Transverse colon (tissue), 4 donors: ENCODE measurements around the gene LCA5L. TPM values are rescaled to one million over a fixed set of nuclear protein-coding genes. Genes with fewer than 3 reads are reported as not detected.

Experiments
- DNase-seq: peaks from one replicate; pipeline ENCODE4 v3.0.0-alpha.2; 2019
- H3K27ac ChIP-seq, 4 donors: fragments of 200-600 bp; sonication (generic); 2 replicates each; pipeline ENCODE4 v1.5.1; 2016 to 2018; ENCODE audit warnings: inconsistent platforms in 4 of 4
- H3K27me3 ChIP-seq: fragments of 200-600 bp; sonication (generic); 2 replicates; pipeline ENCODE4 v1.5.1; 2017; ENCODE audit warnings: inconsistent platforms
- H3K36me3 ChIP-seq, 4 donors: fragments of 200-600 bp; sonication (generic); 2 replicates each; pipeline ENCODE4 v1.5.1; 2017 to 2019; ENCODE audit warnings: inconsistent platforms in 4 of 4
- H3K4me1 ChIP-seq, 4 donors: fragments of 200-600 bp; sonication (generic); 2 replicates each; pipeline ENCODE4 v1.5.1; 2017 to 2020; ENCODE audit warnings: inconsistent platforms in 4 of 4
- H3K4me3 ChIP-seq, 4 donors: fragments of 200-600 bp; sonication (generic); 1 replicate in 1 of 4; 2 replicates in 3 of 4; pipeline versions ENCODE4 v1.5.1 to v1.6.1; 2017 to 2019; ENCODE audit warnings: inconsistent platforms in 4 of 4
- H3K9me3 ChIP-seq, 2 donors: fragments of 200-600 bp; sonication (generic); 2 replicates each; pipeline ENCODE4 v1.5.1; 2017 to 2019; ENCODE audit warnings: inconsistent platforms in 2 of 2
- CTCF ChIP-seq, 5 experiments: fragments of 200-600 bp in 3 of 5; fragments of 450-650 bp in 2 of 5; sonication (generic) in 3 of 5; IDR thresholded peaks; 1 replicate in 2 of 5; 2 replicates in 3 of 5; pipeline ENCODE4 v1.5.1; 2016 to 2017; ENCODE audit warnings: antibody characterized with exemption in 5 of 5, inconsistent platforms in 3 of 5, mild to moderate bottlenecking in 2 of 5, moderate library complexity in 1 of 5
- EP300 ChIP-seq: sonication (generic); formaldehyde crosslinking; IDR thresholded peaks from one replicate; pipeline ENCODE4 v1.6.1; 2017; ENCODE audit warnings: antibody characterized with exemption, low read depth
- POLR2A ChIP-seq: fragments of 450-650 bp; IDR thresholded peaks from one replicate; pipeline ENCODE4 v1.6.1; 2016; ENCODE audit warnings: antibody characterized with exemption, mild to moderate bottlenecking, moderate library complexity
- POLR2AphosphoS5 ChIP-seq, 3 donors: sonication (generic); formaldehyde crosslinking; IDR thresholded peaks; one replicate each; pipeline ENCODE4 v1.6.1; 2016; ENCODE audit warnings: antibody characterized with exemption in 3 of 3
- whole genome bisulfite sequencing, 2 donors: methylation state at CpG; one replicate each; pipeline ENCODE4 v1.1.5; 2018; ENCODE audit warnings: low coverage in 1 of 2; 5-methylcytosine and 5-hydroxymethylcytosine counted together
- in situ Hi-C, 4 donors: fragments of 200-750 bp; cut with MboI; loops; one replicate each; pipeline versions ENCODE4 v1.15.0 to v1.15.1; 2017; ENCODE audit warnings: low sequenced_read_pairs in 3 of 4, low pct_ligation_motif_present in 1 of 4, low pct_unique_long_range_greater_than_20kb in 1 of 4
- intact Hi-C: fragments of 100-400 bp; cut with DNase I; formaldehyde crosslinking; loops from one replicate; pipeline ENCODE4 v1.15.1; 2023; ENCODE audit warnings: low total_unique reads
- total RNA-seq, 4 donors: library from RNA; depleted of rRNA; stranded (reverse); fragments of >200 nt; gene quantifications; one replicate each; pipeline ENCODE4 v1.1.0, GENCODE V29; 2016

Gene LCA5L
- total RNA-seq, 4 donors from 2014 or later = 0.55 to 0.79 TPM; not detected in 2

- Histone ChIP-seq H3K4me1 (peaks cover 0 to 27% (median 21%) of the 10 kb centered on the region in 4 donors), H3K9me3 (no peaks in the 10 kb centered on the region), H3K27me3 (no peaks in the 10 kb centered on the region), H3K4me3 (peak overlapping the region; percentile 3 to 48 (median 35)), H3K27ac (peak overlapping the region; percentile 77 to 84 (median 81)), H3K36me3 (peaks cover 0 to 17% (median 8%) of the 10 kb centered on the region in 4 donors)
- intact Hi-C loops = loop anchor here (1.0 to 5.0 kb wide), 2 partner anchors 41 to 74 kb away; partner anchors contain the start of gene HMGN1
- in situ Hi-C loops = loop anchor here in 2 of 4 donors (10.0 to 25.0 kb wide), 2 partner anchors 73 to 201 kb away; partner anchors contain the start of genes BRWD1 (in 1 of the 2) and PSMG1 (in 1 of the 2)
- WGBS, 2 donors = 18 to 27% methylated on average over 3 to 35 of the region's 35 CpGs
- DNase-seq = peak; percentile 94
- no peak for TF ChIP-seq POLR2A
- TF ChIP-seq EP300 = no peak
- TF ChIP-seq CTCF (IDR thresholded peaks at IDR 0.05) = peak; percentile 88 to 96 (median 92)
- peak in 2 of 3 donors; percentile 23 to 30 for TF ChIP-seq POLR2AphosphoS5 (IDR thresholded peaks at IDR 0.05)
These were observed 57.4 kb downstream of the LCA5L start for GRCh38 chr21:39388038-39388810.

GRCh38 chr21:39387461-39388037 lies 58.0 kb downstream of the LCA5L start:
- peaks cover 0 to 27% (median 21%) of the 10 kb centered on the region in 4 donors for H3K4me1 ChIP-seq
- peaks cover 0 to 13% (median 5%) of the 10 kb centered on the region in 4 donors for H3K36me3 ChIP-seq
- peak in 1 of 3 donors; percentile 49 for TF ChIP-seq POLR2AphosphoS5 (IDR thresholded peaks at IDR 0.05)
- TF ChIP-seq EP300 = no peak
- peak; percentile 15 for TF ChIP-seq POLR2A
- DNase-seq = peak; percentile 92
- no peaks in the 10 kb centered on the region for H3K27me3 ChIP-seq
- intact Hi-C loops = loop anchor here (1.0 to 5.0 kb wide), 2 partner anchors 40 to 73 kb away; partner anchors contain the start of gene HMGN1
- WGBS, 2 donors = 0 to 37% methylated on average over 5 to 21 of the region's 21 CpGs
- no peaks in the 10 kb centered on the region for H3K9me3 ChIP-seq
- peak overlapping the region; percentile 77 to 84 (median 81) for H3K27ac ChIP-seq
- in situ Hi-C loops = loop anchor here in 2 of 4 donors (10.0 to 25.0 kb wide), 2 partner anchors 73 to 200 kb away; partner anchors contain the start of genes BRWD1 (in 1 of the 2) and PSMG1 (in 1 of the 2)
- H3K4me3 ChIP-seq = peak overlapping the region; percentile 3 to 48 (median 35)

GRCh38 chr21:39386899-39387298 lies 58.7 kb downstream of the LCA5L start:
- peak overlapping the region in 1 of 4 donors; percentile 48 for H3K4me3 ChIP-seq
- no peaks in the 10 kb centered on the region for H3K9me3 ChIP-seq
- H3K36me3 ChIP-seq = peaks cover 0 to 7% (median 2%) of the 10 kb centered on the region in 4 donors
- no peak for DNase-seq
- TF ChIP-seq EP300 = no peak
- TF ChIP-seq POLR2AphosphoS5 (IDR thresholded peaks at IDR 0.05) = no peak
- TF ChIP-seq POLR2A = no peak
- TF ChIP-seq CTCF (IDR thresholded peaks at IDR 0.05) = no peak
- H3K4me1 ChIP-seq = peaks cover 0 to 27% (median 21%) of the 10 kb centered on the region in 4 donors
- no peaks in the 10 kb centered on the region for H3K27me3 ChIP-seq
- in situ Hi-C loops (loop anchor here in 2 of 4 donors (10.0 to 25.0 kb wide), 2 partner anchors 72 to 200 kb away; partner anchors contain the start of genes BRWD1 (in 1 of the 2) and PSMG1 (in 1 of the 2)), intact Hi-C loops (loop anchor here (5.0 kb wide), 1 partner anchor 40 kb away; the partner anchor contains the start of gene HMGN1)
- WGBS, 2 donors = 92 to 100% methylated on average over 2 to 11 of the region's 11 CpGs
- peak overlapping the region; percentile 77 to 84 (median 81) for H3K27ac ChIP-seq

GRCh38 chr21:39386194-39386593 lies 59.4 kb downstream of the LCA5L start:
- Histone ChIP-seq H3K4me1 (peaks cover 0 to 34% (median 23%) of the 10 kb centered on the region in 4 donors), H3K27ac (peak overlapping the region; percentile 77 to 84 (median 81)), H3K36me3 (peaks cover 0 to 2% (median 0%) of the 10 kb centered on the region in 4 donors), H3K27me3 (no peaks in the 10 kb centered on the region), H3K9me3 (no peaks in the 10 kb centered on the region), H3K4me3 (peak overlapping the region in 2 of 4 donors; percentile 23 to 31)
- intact Hi-C loops = loop anchor here (5.0 kb wide), 1 partner anchor 39 kb away; the partner anchor contains the start of gene HMGN1
- TF ChIP-seq CTCF (IDR thresholded peaks at IDR 0.05) (peak in 1 of 5 experiments; percentile 15), EP300 (no peak), POLR2AphosphoS5 (IDR thresholded peaks at IDR 0.05) (no peak)
- no peak for DNase-seq
- in situ Hi-C loops = loop anchor here in 2 of 4 donors (10.0 to 25.0 kb wide), 2 partner anchors 71 to 199 kb away; partner anchors contain the start of genes BRWD1 (in 1 of the 2) and PSMG1 (in 1 of the 2)
- WGBS, 2 donors = 70 to 79% methylated on average over 2 to 13 of the region's 13 CpGs
